LNCAP (cell line): ENCODE data around the gene YARS2.

Experiments
- TF ChIP-seq, protein P1 (sequence below): fragments of 450-650 bp; IDR thresholded peaks from 2 replicates; pipeline ENCODE4 v1.5.1; 2017; ENCODE audit warnings: mild to moderate bottlenecking

The YARS2 gene

DNA sequence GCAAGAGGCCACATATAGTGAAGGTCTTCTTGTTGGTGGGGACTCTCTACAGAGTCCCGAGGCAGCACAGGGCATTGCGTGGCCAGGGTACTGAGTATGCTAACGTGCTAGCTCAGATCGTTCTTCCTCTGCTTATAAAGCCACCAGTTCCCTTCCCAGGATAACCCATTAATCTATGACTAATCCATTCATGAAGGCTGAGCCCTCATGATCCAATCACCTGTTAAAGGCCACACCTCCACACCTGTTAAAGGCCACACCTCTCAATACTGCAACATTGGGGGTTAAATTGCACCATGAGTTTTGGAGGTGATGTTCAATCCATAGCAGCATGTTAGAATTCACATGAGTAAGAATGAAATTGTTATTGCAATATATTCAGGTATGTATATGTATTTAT lies 12.8 kb upstream of the YARS2 start:
- TF ChIP-seq, protein P1, sequence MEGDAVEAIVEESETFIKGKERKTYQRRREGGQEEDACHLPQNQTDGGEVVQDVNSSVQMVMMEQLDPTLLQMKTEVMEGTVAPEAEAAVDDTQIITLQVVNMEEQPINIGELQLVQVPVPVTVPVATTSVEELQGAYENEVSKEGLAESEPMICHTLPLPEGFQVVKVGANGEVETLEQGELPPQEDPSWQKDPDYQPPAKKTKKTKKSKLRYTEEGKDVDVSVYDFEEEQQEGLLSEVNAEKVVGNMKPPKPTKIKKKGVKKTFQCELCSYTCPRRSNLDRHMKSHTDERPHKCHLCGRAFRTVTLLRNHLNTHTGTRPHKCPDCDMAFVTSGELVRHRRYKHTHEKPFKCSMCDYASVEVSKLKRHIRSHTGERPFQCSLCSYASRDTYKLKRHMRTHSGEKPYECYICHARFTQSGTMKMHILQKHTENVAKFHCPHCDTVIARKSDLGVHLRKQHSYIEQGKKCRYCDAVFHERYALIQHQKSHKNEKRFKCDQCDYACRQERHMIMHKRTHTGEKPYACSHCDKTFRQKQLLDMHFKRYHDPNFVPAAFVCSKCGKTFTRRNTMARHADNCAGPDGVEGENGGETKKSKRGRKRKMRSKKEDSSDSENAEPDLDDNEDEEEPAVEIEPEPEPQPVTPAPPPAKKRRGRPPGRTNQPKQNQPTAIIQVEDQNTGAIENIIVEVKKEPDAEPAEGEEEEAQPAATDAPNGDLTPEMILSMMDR: no peak

DNA sequence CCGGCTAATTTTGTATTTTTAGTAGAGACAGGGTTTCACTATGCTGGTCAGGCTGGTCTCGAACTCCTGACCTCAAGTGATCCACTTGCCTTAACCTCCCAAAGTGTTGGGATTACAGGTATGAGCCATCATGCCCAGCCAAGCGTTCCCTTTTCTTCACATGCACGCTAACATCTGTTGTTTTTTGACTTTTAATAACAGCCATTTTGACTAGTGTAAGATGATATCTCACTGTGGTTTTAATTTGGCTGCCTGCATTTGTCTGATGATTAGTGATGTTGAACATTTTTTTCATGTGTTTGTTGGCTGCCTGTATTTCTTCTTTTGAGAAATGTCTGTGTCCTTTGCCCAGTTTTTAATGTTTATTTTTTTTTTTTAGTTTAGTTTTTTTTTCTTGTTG lies 10.2 kb upstream of the YARS2 start:
- TF ChIP-seq, protein P1: no peak

- TF ChIP-seq, protein P1: no peak
These were observed 6.0 kb upstream of the YARS2 start for GRCh38 chr12:32761716-32762115.

DNA sequence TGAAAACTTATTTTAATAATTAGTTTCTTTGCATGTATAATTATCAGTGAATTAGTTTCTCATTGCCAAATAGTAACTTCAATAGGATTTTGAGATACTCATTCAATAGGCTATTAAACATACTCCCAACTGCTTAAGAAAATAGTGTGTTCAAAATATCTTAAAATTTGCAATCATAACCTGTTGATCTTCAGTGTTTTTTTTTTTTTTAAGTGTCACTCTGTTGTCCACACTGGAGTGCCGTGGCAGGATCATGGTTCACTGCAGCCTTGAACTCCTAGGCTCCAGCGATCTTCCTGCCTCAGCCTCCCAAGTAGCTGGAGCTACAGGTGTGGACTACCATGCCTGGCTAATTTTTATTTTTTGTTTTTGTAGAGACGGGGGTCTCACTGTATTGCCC lies 1.5 kb upstream of the YARS2 start:
- TF ChIP-seq, protein P1: no peak

- TF ChIP-seq, protein P1: no peak
These were observed 874 bp upstream of the YARS2 start for GRCh38 chr12:32756476-32757066.

DNA sequence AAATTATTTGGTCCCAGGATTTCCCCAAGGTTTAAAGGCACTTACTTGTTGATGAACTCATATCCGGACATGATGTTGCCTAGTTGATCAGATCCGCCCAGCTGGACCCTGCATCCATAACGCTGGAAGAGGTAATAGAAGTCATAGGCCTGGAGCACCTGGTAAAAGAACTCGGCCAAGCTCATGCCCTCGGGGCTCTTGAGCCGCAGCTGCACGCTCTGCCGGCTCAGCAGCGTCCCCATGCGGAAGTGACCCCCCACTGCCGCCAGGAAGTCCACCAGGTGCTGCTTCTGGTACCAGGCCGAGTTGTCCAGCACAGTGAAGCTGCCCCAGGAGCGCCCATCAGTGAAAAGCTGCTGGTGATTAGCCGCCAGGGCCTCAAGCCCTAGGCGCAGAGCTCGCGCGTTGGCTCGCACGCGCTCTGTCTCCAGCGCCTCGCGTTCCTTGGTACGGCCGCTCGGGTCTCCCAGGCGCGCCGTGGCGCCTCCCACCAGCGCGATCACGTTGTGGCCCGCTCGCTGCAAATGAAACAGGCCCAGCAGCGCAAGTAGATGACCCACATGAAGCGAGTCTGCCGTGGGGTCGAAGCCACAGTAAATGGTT lies 545 bp downstream of the YARS2 start:
- TF ChIP-seq, protein P1: peak; percentile 84

DNA sequence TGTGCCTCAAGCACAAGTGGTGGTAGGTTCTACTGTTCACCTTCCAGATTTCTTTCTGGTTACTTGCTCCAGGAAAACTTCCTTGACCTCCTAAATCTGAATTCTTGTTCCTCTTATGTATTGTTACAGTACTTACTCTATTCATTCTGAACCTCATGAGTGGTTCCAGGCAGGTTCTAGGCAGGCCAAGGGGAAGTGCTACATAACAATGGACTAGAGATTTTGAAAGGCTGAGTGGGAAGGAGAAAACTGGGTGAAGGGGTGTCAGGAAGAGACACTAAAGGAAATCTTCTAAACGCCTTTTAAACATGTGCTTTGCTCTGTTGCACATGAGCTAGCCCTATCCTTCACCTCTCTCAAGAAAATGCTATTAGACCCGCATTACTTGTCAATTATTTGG lies 1.6 kb downstream of the YARS2 start:
- TF ChIP-seq, protein P1: no peak

DNA sequence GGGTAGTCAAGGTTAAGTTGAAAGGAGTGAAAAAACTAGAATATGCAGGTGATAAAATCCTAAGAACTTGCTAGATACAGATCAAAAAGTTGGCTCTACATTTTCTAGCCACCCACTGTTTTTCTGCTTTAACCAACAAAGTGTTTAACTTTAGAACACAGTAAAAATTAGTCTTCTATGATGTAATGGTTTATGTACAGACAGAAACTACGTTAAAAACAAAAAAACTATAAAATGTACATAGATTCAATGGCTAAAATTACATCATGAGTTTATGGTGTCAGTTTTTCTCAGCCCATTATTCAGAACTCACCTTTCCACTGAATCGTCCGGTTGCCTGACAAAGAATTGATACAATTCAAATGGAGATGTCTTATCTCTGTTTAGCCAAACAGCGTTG lies 2.1 kb downstream of the YARS2 start:
- TF ChIP-seq, protein P1: no peak
